GM23248 (cell line): ENCODE measurements around the gene LRMDA.

Experiments used
- EZH2 ChIP-seq: fragments of 200-600 bp; sonication (generic); IDR thresholded peaks from 2 replicates; pipeline ENCODE4 v1.6.1; 2018; ENCODE audit warnings: antibody characterized with exemption, mild to moderate bottlenecking; ENCODE audit not compliant: insufficient read depth, poor library complexity, severe bottlenecking
- EZH2phosphoT487 ChIP-seq: fragments of 200-600 bp; sonication (generic); IDR thresholded peaks from 2 replicates; pipeline ENCODE4 v1.6.1; 2018; ENCODE audit warnings: antibody characterized with exemption, moderate library complexity, mild to moderate bottlenecking, low read depth; ENCODE audit not compliant: insufficient read depth

DNA sequence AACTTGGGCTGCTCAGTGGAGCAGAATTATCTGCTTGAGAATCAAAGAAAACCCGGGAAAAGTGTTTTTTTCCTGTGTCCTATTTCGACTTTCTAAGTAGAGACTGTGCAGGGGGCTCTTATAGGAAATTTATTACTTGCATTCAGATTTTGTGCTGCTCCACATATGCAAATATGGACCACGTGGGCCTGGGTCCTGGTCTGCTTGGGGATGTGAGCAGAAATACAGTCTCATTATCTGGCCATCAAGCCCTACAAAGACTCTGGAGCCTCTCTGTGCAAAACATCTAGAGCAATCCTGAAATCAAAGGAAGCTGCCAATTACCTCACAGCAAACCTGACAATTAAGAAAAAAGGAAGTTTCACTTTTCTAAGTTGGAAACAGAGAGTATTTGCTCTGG lies 216.9 kb downstream of the LRMDA start:
- TF ChIP-seq EZH2 (no peak), EZH2phosphoT487 (no peak)
